ENCODE data around the gene ZFPM1. TPM values are rescaled to one million over a fixed set of nuclear protein-coding genes. Genes with fewer than 3 reads are reported as not detected.
A peak's percentile ranks its signal among the peaks of the same experiment; 100 is the strongest.

The ZFPM1 gene
- total RNA-seq, 2 donors from 2014 or later, result 18.1 to 21.5 TPM

DNA sequence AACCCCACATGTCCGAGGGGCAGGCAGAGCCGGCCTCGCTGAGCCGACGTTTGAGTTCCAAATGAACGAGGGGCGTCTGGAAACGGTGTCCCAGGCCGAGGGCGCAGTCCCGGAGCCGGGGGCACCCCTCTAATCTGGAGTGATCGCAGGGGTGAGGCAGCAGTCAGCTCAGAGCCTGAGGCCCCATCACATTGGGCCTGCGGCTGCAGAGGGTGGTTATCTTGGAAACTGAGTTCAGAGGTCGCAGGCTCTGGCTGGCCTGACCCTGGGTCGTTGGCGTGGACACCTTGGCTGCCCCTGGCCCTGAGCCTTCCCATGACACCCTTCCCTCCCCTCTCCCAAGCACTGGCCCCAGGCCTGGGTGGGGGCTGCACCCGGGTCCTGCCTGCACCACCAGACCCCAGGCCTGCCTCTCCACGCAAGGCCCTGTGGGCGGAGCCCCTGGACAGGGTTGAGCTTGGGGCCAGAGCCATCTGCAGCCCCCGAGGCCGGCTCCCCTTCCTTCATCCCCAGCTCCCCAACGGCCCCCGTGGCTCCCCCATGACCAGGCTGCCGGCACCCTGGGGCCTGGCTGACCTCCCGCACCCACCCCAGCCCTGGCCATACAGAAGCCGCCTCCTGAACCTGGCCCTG is 45.6 kb downstream of the ZFPM1 start:
- no peak overlapping the region for H3K9ac ChIP-seq (ENCODE audit: extremely low read depth, low read length, poor library complexity, severe bottlenecking)
- no peaks in the 10 kb centered on the region for H3K36me3 Mint-ChIP-seq (ENCODE audit: low read depth)
- no peak for DNase-seq
- peak overlapping the region; percentile 52 for H3K27ac Mint-ChIP-seq
- TF ChIP-seq, protein P1, sequence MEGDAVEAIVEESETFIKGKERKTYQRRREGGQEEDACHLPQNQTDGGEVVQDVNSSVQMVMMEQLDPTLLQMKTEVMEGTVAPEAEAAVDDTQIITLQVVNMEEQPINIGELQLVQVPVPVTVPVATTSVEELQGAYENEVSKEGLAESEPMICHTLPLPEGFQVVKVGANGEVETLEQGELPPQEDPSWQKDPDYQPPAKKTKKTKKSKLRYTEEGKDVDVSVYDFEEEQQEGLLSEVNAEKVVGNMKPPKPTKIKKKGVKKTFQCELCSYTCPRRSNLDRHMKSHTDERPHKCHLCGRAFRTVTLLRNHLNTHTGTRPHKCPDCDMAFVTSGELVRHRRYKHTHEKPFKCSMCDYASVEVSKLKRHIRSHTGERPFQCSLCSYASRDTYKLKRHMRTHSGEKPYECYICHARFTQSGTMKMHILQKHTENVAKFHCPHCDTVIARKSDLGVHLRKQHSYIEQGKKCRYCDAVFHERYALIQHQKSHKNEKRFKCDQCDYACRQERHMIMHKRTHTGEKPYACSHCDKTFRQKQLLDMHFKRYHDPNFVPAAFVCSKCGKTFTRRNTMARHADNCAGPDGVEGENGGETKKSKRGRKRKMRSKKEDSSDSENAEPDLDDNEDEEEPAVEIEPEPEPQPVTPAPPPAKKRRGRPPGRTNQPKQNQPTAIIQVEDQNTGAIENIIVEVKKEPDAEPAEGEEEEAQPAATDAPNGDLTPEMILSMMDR (conservative IDR thresholded peaks at IDR 0.05), result no peak
- H3K4me3 Mint-ChIP-seq, result no peak overlapping the region
- no peaks in the 10 kb centered on the region for H3K27me3 Mint-ChIP-seq (ENCODE audit: insufficient read depth)
- H3K4me1 Mint-ChIP-seq, result peaks cover 7% of the 10 kb centered on the region
- H3K4me3 ChIP-seq (ENCODE audit: low read length), result no peak overlapping the region
- no peak overlapping the region for H3K27ac ChIP-seq (ENCODE audit: low read depth, low read length)
- no peaks in the 10 kb centered on the region for H3K9me3 ChIP-seq (ENCODE audit: control insufficient read depth, low read length)
- peaks cover 12% of the 10 kb centered on the region for H3K4me1 ChIP-seq (ENCODE audit: control insufficient read depth, insufficient read depth, low read length)
- no peaks in the 10 kb centered on the region for H3K9me3 Mint-ChIP-seq
- H3K27me3 ChIP-seq (ENCODE audit: control insufficient read depth, insufficient read depth, low read length, poor library complexity, severe bottlenecking), result no peaks in the 10 kb centered on the region
- no peaks in the 10 kb centered on the region for H3K36me3 ChIP-seq (ENCODE audit: control insufficient read depth, insufficient read depth, low read length)
- WGBS, 2 experiments (ENCODE audit: insufficient coverage in 1 of 2, insufficient read length in 1 of 2), result 94 to 96% methylated on average over 13 to 27 of the region's 27 CpGs

DNA sequence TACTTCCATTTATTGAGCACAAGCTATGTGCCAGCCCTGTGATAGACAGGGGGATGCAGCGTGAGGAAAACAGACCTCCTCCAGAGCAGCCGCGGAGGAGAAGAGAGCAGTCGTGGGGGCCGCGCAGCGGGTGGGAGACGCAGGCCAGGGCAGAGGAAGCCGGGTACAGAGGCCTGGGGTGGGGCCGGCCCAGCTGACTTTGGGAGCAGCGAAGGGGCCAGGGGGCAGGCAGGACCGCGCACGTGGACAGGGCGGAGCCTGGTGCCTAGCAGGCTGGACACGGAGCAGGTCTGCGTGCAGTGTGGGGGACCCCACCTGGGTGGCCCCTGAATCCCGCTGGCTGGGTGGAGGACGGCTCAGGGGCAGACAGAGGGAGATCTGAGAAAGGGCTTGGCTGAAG is 46.2 kb downstream of the ZFPM1 start:
- H3K4me3 Mint-ChIP-seq, result no peak overlapping the region
- 88 to 90% methylated on average over 18 to 19 of the region's 19 CpGs for WGBS, 2 experiments (ENCODE audit: insufficient coverage in 1 of 2, insufficient read length in 1 of 2)
- H3K27me3 Mint-ChIP-seq (ENCODE audit: insufficient read depth), result no peaks in the 10 kb centered on the region
- H3K4me1 ChIP-seq (ENCODE audit: control insufficient read depth, insufficient read depth, low read length), result peaks cover 15% of the 10 kb centered on the region
- H3K9me3 ChIP-seq (ENCODE audit: control insufficient read depth, low read length), result no peaks in the 10 kb centered on the region
- TF ChIP-seq, protein P1 (conservative IDR thresholded peaks at IDR 0.05), result no peak
- H3K36me3 Mint-ChIP-seq (ENCODE audit: low read depth), result no peaks in the 10 kb centered on the region
- no peaks in the 10 kb centered on the region for H3K36me3 ChIP-seq (ENCODE audit: control insufficient read depth, insufficient read depth, low read length)
- DNase-seq, result no peak
- H3K27me3 ChIP-seq (ENCODE audit: control insufficient read depth, insufficient read depth, low read length, poor library complexity, severe bottlenecking), result no peaks in the 10 kb centered on the region
- H3K27ac ChIP-seq (ENCODE audit: low read depth, low read length), result no peak overlapping the region
- no peak overlapping the region for H3K27ac Mint-ChIP-seq
- H3K9me3 Mint-ChIP-seq, result no peaks in the 10 kb centered on the region
- H3K4me3 ChIP-seq (ENCODE audit: low read length), result no peak overlapping the region
- H3K9ac ChIP-seq (ENCODE audit: extremely low read depth, low read length, poor library complexity, severe bottlenecking), result no peak overlapping the region
- peaks cover 7% of the 10 kb centered on the region for H3K4me1 Mint-ChIP-seq

DNA sequence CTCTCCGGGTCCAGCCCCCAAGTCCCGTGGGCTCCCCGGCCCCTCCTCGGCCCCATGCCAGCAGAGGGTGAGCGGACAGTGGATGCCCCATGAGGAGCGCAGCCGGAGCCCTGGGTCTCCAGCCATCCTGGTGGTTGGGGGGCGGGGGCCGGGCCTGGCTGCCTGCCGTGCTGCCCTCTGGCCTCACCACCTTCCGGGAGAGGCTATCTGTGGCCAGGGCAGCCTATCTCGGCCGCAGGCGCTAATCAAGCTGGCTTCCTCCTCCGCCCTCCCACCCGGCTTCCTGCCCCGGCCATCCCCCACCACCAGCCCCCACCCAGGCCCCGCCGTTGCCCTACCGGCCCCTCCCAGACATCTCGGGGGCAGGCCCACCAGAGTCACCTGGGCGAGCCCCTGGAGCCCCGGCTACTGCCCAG is 46.8 kb downstream of the ZFPM1 start:
- no peaks in the 10 kb centered on the region for H3K9me3 ChIP-seq (ENCODE audit: control insufficient read depth, low read length)
- no peak overlapping the region for H3K27ac ChIP-seq (ENCODE audit: low read depth, low read length)
- H3K9ac ChIP-seq (ENCODE audit: extremely low read depth, low read length, poor library complexity, severe bottlenecking), result no peak overlapping the region
- H3K36me3 ChIP-seq (ENCODE audit: control insufficient read depth, insufficient read depth, low read length), result no peaks in the 10 kb centered on the region
- H3K4me3 ChIP-seq (ENCODE audit: low read length), result no peak overlapping the region
- Mint-ChIP-seq H3K36me3 (ENCODE audit: low read depth) (no peaks in the 10 kb centered on the region), H3K27me3 (ENCODE audit: insufficient read depth) (no peaks in the 10 kb centered on the region), H3K9me3 (no peaks in the 10 kb centered on the region), H3K27ac (no peak overlapping the region), H3K4me3 (no peak overlapping the region), H3K4me1 (peaks cover 7% of the 10 kb centered on the region)
- peaks cover 15% of the 10 kb centered on the region for H3K4me1 ChIP-seq (ENCODE audit: control insufficient read depth, insufficient read depth, low read length)
- WGBS, 2 experiments (ENCODE audit: insufficient coverage in 1 of 2, insufficient read length in 1 of 2), result 82 to 86% methylated on average over 4 to 21 of the region's 23 CpGs
- DNase-seq, result no peak
- TF ChIP-seq, protein P1 (conservative IDR thresholded peaks at IDR 0.05), result no peak
- H3K27me3 ChIP-seq (ENCODE audit: control insufficient read depth, insufficient read depth, low read length, poor library complexity, severe bottlenecking), result no peaks in the 10 kb centered on the region
